ENCODE data around the gene BACH2. TPM values are rescaled to one million over a fixed set of nuclear protein-coding genes. Genes with fewer than 3 reads are reported as not detected.

The BACH2 gene
- total and polyA plus RNA-seq, 2 of the 8 experiments (the other 6 are each of a cell fraction or from before 2014, with no cell fraction given), result 1.9 to 5.9 TPM

GRCh38 chr6:90074161-90074850 is 222.3 kb downstream of the BACH2 start:
- no peak overlapping the region for H3K23ac ChIP-seq (ENCODE audit: insufficient read length)
- no peak overlapping the region for H2BK120ac ChIP-seq (replicated peaks; ENCODE audit: low read depth, low read length)
- ChIA-PET POLR2A (ENCODE audit: partially characterized antibody) (no interaction called here), CTCF (ENCODE audit: partially characterized antibody) (interaction anchor here (0.6 kb wide), 2 partner anchors 470 to 777 kb away, joined by 3 read pairs; no protein-coding TSS in a partner anchor)
- no peak overlapping the region for H3K4ac ChIP-seq (replicated peaks; ENCODE audit: insufficient read length, low read depth, low read length)
- no peak for DNase-seq (ENCODE audit: low read depth in 1 of 2, low spot score in 2 of 2)
- H2BK5ac ChIP-seq (ENCODE audit: low read depth, low read length), result no peak overlapping the region
- no peak overlapping the region for H3K4me2 ChIP-seq (ENCODE audit: insufficient read depth in 1 of 2, low read depth in 2 of 2, low read length in 2 of 2)
- H4K5ac ChIP-seq (ENCODE audit: insufficient read length, low read depth, low read length), result no peak overlapping the region
- H3K9ac ChIP-seq (replicated peaks in 1 of 4; ENCODE audit: extremely low read depth in 1 of 4, low read depth in 3 of 4, low read length in 3 of 4), result no peak overlapping the region
- H3K79me2 ChIP-seq (ENCODE audit: control insufficient read depth in 1 of 2, insufficient read depth in 2 of 2, low read length in 2 of 2), result no peaks in the 10 kb centered on the region
- H2AFZ ChIP-seq (ENCODE audit: low read length), result no peak overlapping the region
- peaks cover 0 to 1% (median 0%) of the 10 kb centered on the region in 4 experiments; a peak in 1 of 7 replicates for H3K27me3 ChIP-seq (replicated peaks in 1 of 4; ENCODE audit: control insufficient read depth in 3 of 4, extremely low read depth in 1 of 4, insufficient read depth in 3 of 4, low read length in 3 of 4)
- no peak overlapping the region for H4K8ac ChIP-seq (ENCODE audit: extremely low read depth, insufficient read depth, low read length)
- no peak overlapping the region for H2AK5ac ChIP-seq (ENCODE audit: low read depth, low read length)
- H4K91ac ChIP-seq (replicated peaks; ENCODE audit: insufficient read length, low read length), result no peak overlapping the region
- TF ChIP-seq CREB1 (IDR thresholded peaks at IDR 0.05) (no peak), RBBP5 (IDR thresholded peaks at IDR 0.05; ENCODE audit: borderline replicate concordance, low read depth, low read length) (no peak), KDM1A (IDR thresholded peaks at IDR 0.05; ENCODE audit: borderline replicate concordance, low read length) (no peak), CBX8 (IDR thresholded peaks at IDR 0.05; ENCODE audit: borderline replicate concordance, low read depth, low read length) (no peak), GABPA (IDR thresholded peaks at IDR 0.05; ENCODE audit: borderline replicate concordance, insufficient read depth, low read length) (no peak), SP4 (IDR thresholded peaks at IDR 0.05; ENCODE audit: low read length) (no peak), KDM4A (IDR thresholded peaks at IDR 0.05; ENCODE audit: low read depth, low read length, severe bottlenecking) (no peak), RFX5 (IDR thresholded peaks at IDR 0.05; ENCODE audit: borderline replicate concordance, low read depth, low read length) (no peak), USF2 (IDR thresholded peaks at IDR 0.05; ENCODE audit: low read length) (no peak), NANOG (IDR thresholded peaks at IDR 0.05; ENCODE audit: insufficient read depth, low read depth, low read length, poor library complexity, severe bottlenecking) (no peak), TBP (IDR thresholded peaks at IDR 0.05; ENCODE audit: low read depth, low read length) (no peak), CBX5 (IDR thresholded peaks at IDR 0.05; ENCODE audit: low read depth, low read length) (no peak)
- H3K36me3 ChIP-seq (ENCODE audit: control insufficient read depth in 2 of 4, insufficient read depth in 4 of 4, low read length in 3 of 4), result no peaks in the 10 kb centered on the region
- no peaks in the 10 kb centered on the region for H3K79me1 ChIP-seq (ENCODE audit: low read depth, low read length)
- H3K18ac ChIP-seq (ENCODE audit: extremely low read depth, low read length), result no peak overlapping the region
- H3K4me3 ChIP-seq (ENCODE audit: extremely low read depth in 1 of 4, insufficient read depth in 2 of 4, low read depth in 3 of 4, low read length in 4 of 4), result no peak overlapping the region
- no peak overlapping the region for H3K14ac ChIP-seq (ENCODE audit: insufficient read length)
- no peaks in the 10 kb centered on the region for H4K20me1 ChIP-seq (replicated peaks in 1 of 2; ENCODE audit: control insufficient read depth in 1 of 2, insufficient read depth in 2 of 2, low read length in 2 of 2)
- no peaks in the 10 kb centered on the region for H3K23me2 ChIP-seq (ENCODE audit: low read depth, low read length)
- H3K27ac ChIP-seq (ENCODE audit: low read depth, low read length), result no peak overlapping the region
- H2BK20ac ChIP-seq (ENCODE audit: low read length), result no peak overlapping the region
- no peak overlapping the region for H2BK15ac ChIP-seq (ENCODE audit: low read length)
- no peak overlapping the region for H2BK12ac ChIP-seq (ENCODE audit: low read depth, low read length)
- FAIRE-seq, result no peak
- no peaks in the 10 kb centered on the region for H3K9me3 ChIP-seq (ENCODE audit: insufficient read depth in 2 of 2, low read depth in 1 of 2, low read length in 1 of 2)
- WGBS, 2 experiments (ENCODE audit: extremely low coverage in 1 of 2, insufficient coverage in 1 of 2, insufficient read length in 1 of 2, insufficient replicate concordance in 2 of 2, low coverage in 1 of 2, low lambda C conversion rate in 2 of 2, missing lambda C conversion rate in 1 of 2), result 96% methylated on average over 6 of the region's 6 CpGs; no CpG with 5 or more reads in 1 of the 2 experiments
- H3K4me1 ChIP-seq (replicated peaks in 1 of 4; ENCODE audit: control insufficient read depth in 3 of 4, insufficient read depth in 4 of 4, low read length in 3 of 4), result peaks cover 0 to 3% (median 0%) of the 10 kb centered on the region in 4 experiments; a peak in 1 of 7 replicates
- no peak overlapping the region for H3K56ac ChIP-seq (replicated peaks; ENCODE audit: insufficient read length, low read depth, low read length)
